GM12873 (cell line): ENCODE measurements around the gene ENPP6.

Experiments
- CTCF ChIP-seq: IDR thresholded peaks from 2 replicates; pipeline ENCODE4 v1.5.1; 2012; ENCODE audit warnings: low read depth, mild to moderate bottlenecking, moderate library complexity, low read length, control low read depth; ENCODE audit not compliant: insufficient read depth; ENCODE audit errors: missing control alignments

Gene ENPP6

DNA sequence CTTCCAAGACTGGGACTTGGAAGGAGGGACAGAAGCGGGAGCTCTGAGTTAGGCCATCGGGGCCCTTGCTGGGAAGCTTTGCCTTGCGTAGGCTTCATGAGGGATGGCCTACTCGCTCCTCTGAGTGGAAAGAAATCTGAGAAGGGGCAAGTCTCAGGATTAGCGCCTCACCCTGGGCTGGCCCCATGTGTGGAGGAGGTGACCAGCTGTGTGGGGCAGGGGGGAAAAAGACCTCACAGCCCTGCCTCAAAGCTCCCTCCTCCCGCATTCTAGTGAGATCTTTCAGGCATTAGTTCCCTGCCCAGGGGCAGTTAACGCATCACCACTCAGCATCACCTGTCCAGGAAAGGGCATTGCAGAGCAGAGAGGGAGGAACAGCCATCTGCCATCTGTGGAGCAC is 156.1 kb downstream of the ENPP6 start:
- TF ChIP-seq CTCF, result no peak

GRCh38 chr4:184059099-184059498 is 158.6 kb downstream of the ENPP6 start:
- TF ChIP-seq CTCF, result no peak

DNA sequence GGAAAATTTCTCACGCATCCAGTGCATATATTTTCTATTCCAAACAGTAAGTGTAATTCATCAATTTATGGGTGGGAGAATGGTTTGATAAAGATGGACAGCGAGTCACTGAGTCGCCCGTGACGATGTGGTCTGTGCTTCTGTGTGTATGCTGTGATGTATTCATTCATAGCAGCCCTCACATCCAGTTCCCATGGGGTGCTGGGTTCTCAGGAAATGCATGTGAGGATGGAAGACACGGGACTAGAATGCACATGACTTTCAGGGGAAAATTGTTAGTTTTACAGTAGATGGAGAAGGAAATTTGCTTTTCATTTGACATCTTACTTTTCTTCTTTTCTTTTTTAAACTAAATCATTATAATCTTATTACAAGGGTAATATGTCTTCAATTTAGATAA is 159.6 kb downstream of the ENPP6 start:
- TF ChIP-seq CTCF, result no peak

DNA sequence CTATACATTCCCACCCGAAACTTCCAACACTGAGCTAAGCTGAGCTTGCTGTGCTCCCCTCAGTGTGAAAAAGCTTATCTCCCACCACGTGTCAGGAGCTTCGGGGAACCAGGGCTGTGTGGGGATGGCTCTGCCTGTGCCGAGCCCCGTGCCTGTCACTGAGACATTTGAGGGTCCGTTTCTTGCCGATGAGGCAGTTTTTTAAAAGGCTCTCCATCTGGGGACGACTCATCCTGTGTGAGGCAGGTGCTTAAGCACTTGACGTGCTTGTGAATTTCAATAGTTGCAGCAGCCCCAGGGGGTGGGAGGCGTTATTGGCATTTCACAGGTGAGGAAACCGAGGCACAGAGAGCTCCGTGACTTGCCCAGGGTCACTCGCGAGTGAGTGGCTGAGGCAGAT is 160.8 kb downstream of the ENPP6 start:
- TF ChIP-seq CTCF, result no peak

DNA sequence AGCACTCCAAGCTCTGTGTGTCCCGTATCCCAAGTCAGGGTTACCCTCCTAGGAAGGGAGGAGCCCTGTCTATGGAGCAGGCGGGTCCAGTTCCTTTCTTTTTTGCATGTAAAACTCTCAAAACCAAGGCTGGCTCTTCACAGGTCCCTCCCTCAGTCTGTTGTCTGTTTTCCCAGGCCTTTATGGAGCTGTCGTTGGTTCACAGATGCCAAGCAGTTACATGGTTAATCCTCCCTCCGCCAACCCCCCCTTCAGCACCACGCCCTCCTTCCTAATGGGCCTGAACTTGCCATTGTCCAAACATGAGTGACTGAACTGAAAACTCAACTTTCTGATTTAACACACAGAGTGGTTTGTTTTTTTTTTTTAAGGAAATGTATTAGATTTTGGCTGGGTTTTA is 164.2 kb downstream of the ENPP6 start:
- TF ChIP-seq CTCF, result no peak

DNA sequence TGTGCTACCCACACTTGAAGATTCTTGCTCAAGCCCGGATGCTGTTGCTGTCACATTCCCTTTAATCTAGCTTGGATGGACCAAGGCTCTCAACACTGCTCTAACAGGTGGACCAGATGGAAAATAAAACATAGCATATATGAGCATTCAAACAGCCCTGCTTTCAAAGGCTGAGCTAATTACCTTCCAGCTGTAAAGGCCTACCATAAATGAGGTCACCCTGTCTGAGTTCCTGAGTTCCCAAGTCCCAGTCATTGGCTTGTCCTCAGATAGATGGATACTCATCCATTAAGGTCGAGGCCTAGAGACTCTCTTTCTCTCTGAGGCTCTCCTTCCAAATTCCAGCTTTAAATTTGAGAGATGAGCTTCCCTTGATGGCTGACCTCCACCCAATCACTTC is 165.1 kb downstream of the ENPP6 start:
- TF ChIP-seq CTCF, result no peak

DNA sequence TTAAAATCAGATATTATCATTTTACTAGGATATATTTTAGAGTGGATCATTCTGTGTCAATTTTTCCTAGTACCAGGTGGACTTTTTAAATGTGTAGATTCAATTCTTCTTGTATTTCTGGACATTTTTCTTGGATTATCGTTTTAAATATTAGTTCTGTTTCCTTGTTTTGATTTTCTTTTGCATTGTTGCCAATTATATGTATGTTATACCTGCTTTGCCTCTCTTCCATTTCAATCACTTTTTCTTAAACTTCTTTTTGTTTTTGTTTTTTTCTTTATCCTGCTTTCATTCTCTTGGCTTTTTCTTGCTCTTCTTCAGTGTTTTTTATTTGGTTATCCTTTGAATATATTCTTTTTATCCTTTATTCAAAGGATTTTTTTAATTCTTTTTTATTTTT is 171.5 kb downstream of the ENPP6 start:
- no peak for TF ChIP-seq CTCF

DNA sequence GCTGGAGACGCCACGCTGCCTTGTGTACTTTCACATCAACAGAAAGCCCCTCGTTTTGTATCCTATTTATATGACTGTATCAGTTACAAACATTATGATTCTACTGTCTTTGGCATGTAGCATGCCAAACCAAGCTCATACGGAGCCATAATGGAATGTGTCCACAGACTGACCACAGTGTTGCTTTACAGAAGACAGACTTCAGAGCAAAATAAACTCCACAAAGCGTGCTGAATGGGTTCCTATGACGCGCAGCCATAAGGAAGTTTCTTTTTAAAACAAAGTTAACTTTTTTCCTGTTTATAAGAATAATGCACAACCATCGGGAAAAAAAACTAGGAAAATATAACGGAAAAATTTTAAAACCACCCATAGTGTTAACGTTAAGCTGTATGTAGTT is 176.5 kb downstream of the ENPP6 start:
- no peak for TF ChIP-seq CTCF
